ENCODE results near the gene PNPLA7.

DNA sequence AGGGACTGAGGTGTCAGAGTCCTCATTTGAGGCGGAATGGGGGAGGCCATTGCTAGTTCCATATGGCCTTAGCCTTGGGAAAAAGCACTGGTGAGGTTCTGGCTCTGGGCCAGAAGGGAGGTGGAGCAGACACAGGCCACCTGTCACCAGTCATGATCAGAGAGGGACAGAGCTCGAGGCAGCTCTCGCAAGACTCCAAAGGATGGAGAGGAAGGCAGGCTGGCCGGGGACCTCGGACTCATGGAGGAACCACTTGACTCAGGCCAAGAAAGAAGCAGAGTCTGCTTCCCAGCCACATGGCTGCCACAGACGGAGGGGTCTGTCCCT lies 61.9 kb downstream of the PNPLA7 start:
- TF ChIP-seq, protein P1, sequence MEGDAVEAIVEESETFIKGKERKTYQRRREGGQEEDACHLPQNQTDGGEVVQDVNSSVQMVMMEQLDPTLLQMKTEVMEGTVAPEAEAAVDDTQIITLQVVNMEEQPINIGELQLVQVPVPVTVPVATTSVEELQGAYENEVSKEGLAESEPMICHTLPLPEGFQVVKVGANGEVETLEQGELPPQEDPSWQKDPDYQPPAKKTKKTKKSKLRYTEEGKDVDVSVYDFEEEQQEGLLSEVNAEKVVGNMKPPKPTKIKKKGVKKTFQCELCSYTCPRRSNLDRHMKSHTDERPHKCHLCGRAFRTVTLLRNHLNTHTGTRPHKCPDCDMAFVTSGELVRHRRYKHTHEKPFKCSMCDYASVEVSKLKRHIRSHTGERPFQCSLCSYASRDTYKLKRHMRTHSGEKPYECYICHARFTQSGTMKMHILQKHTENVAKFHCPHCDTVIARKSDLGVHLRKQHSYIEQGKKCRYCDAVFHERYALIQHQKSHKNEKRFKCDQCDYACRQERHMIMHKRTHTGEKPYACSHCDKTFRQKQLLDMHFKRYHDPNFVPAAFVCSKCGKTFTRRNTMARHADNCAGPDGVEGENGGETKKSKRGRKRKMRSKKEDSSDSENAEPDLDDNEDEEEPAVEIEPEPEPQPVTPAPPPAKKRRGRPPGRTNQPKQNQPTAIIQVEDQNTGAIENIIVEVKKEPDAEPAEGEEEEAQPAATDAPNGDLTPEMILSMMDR (IDR thresholded peaks at IDR 0.05) = no peak
- no peak for TF ChIP-seq POLR2A (IDR thresholded peaks at IDR 0.05)
